GM19467 (cell line): ENCODE measurements around the gene ATRAID.

Experiments used
- ATAC-seq: cut with Tn5 transposase; IDR thresholded peaks from one replicate; pipeline ENCODE4 v1.9.1; 2021; ENCODE audit warnings: mild to moderate bottlenecking, moderate library complexity; ENCODE audit not compliant: unreplicated experiment

Gene ATRAID

GRCh38 chr2:27217173-27218121 is 5.6 kb downstream of the ATRAID start, which contains the start of gene CAD:
Gene CAD, plus strand, starts transcription at chr2:27217369. Its CDS starts 183 bp downstream, at chr2:27217552.
- ATAC-seq, result peak; percentile 65

- no peak for ATAC-seq
Measured at GRCh38 chr2:27218614-27219013, 6.8 kb downstream of the ATRAID start.

GRCh38 chr2:27219091-27219490 is 7.2 kb downstream of the ATRAID start:
- no peak for ATAC-seq

- ATAC-seq, result no peak
Measured at GRCh38 chr2:27220091-27220490, 8.2 kb downstream of the ATRAID start.

- ATAC-seq, result no peak
Measured at GRCh38 chr2:27221166-27221565, 9.3 kb downstream of the ATRAID start.

GRCh38 chr2:27222407-27222806 is 10.6 kb downstream of the ATRAID start:
- no peak for ATAC-seq

- ATAC-seq, result no peak
Measured at GRCh38 chr2:27223416-27223815, 11.6 kb downstream of the ATRAID start.

- ATAC-seq, result no peak
Measured at GRCh38 chr2:27225526-27225925, 13.7 kb downstream of the ATRAID start.

GRCh38 chr2:27227501-27227900 is 15.7 kb downstream of the ATRAID start:
- no peak for ATAC-seq

- ATAC-seq, result no peak
Measured at GRCh38 chr2:27231921-27232320, 20.1 kb downstream of the ATRAID start.

GRCh38 chr2:27233341-27233740 is 21.5 kb downstream of the ATRAID start:
- ATAC-seq, result no peak

- no peak for ATAC-seq
Measured at GRCh38 chr2:27236136-27236535, 24.3 kb downstream of the ATRAID start.

GRCh38 chr2:27236626-27237025 is 24.8 kb downstream of the ATRAID start:
- no peak for ATAC-seq

- no peak for ATAC-seq
Measured at GRCh38 chr2:27237341-27237945, 25.6 kb downstream of the ATRAID start.

- no peak for ATAC-seq
Measured at GRCh38 chr2:27238976-27239375, 27.1 kb downstream of the ATRAID start.

GRCh38 chr2:27240406-27240805 is 28.6 kb downstream of the ATRAID start:
- ATAC-seq, result no peak

- ATAC-seq, result no peak
Measured at GRCh38 chr2:27241761-27242613, 30.1 kb downstream of the ATRAID start.

GRCh38 chr2:27242614-27242951 is 30.7 kb downstream of the ATRAID start:
- no peak for ATAC-seq

GRCh38 chr2:27243391-27244130 is 31.7 kb downstream of the ATRAID start:
- no peak for ATAC-seq

- ATAC-seq, result no peak
Measured at GRCh38 chr2:27245116-27245515, 33.3 kb downstream of the ATRAID start.

- no peak for ATAC-seq
Measured at GRCh38 chr2:27245626-27246025, 33.8 kb downstream of the ATRAID start.
